Loucy (cell line): ENCODE data around the gene LARP4B.

Experiments
- H2AFZ ChIP-seq: fragments of 200-600 bp; sonication (generic); 2 replicates; pipeline ENCODE4 v1.6.0; 2016; ENCODE audit warnings: antibody characterized with exemption, mild to moderate bottlenecking, low read length, moderate library complexity
- H3F3A ChIP-seq: fragments of 200-600 bp; 2 replicates; pipeline ENCODE4 v1.6.0; 2016; ENCODE audit warnings: antibody characterized with exemption, low read depth, mild to moderate bottlenecking
- H3K27me3 ChIP-seq: fragments of 200-600 bp; sonication (generic); 2 replicates; pipeline ENCODE4 v1.6.1; 2014; ENCODE audit warnings: low read length, mild to moderate bottlenecking; ENCODE audit not compliant: insufficient read depth, poor library complexity, severe bottlenecking
- H3K36me3 ChIP-seq: fragments of 200-600 bp; sonication (generic); 2 replicates; pipeline ENCODE4 v1.6.1; 2016; ENCODE audit warnings: low read length; ENCODE audit not compliant: insufficient read depth
- H3K4me1 ChIP-seq: fragments of 200-600 bp; sonication (generic); 2 replicates; pipeline ENCODE4 v1.5.1; 2014; ENCODE audit warnings: low read length, mild to moderate bottlenecking; ENCODE audit not compliant: insufficient read depth, poor library complexity, severe bottlenecking
- H3K4me2 ChIP-seq: fragments of 200-600 bp; sonication (generic); 2 replicates; pipeline ENCODE4 v1.6.0; 2014; ENCODE audit warnings: antibody characterized with exemption, low read length, low read depth, mild to moderate bottlenecking; ENCODE audit not compliant: poor library complexity, severe bottlenecking
- H3K4me3 ChIP-seq: fragments of 200-600 bp; sonication (generic); 2 replicates; pipeline ENCODE4 v1.5.1; 2014; ENCODE audit warnings: low read length, mild to moderate bottlenecking, mixed read lengths; ENCODE audit not compliant: poor library complexity, severe bottlenecking
- H3K79me2 ChIP-seq: fragments of 200-600 bp; sonication (generic); 2 replicates; pipeline ENCODE4 v1.6.1; 2014; ENCODE audit warnings: low read length; ENCODE audit not compliant: insufficient read depth
- H3K9ac ChIP-seq: fragments of 200-600 bp; sonication (generic); 2 replicates; pipeline ENCODE4 v1.6.0; 2014; ENCODE audit warnings: mild to moderate bottlenecking, low read depth, low read length, moderate library complexity; ENCODE audit not compliant: poor library complexity, severe bottlenecking
- H3K9me2 ChIP-seq: fragments of 200-600 bp; sonication (generic); replicated peaks from 2 replicates; pipeline ENCODE4 v1.6.1; 2016; ENCODE audit warnings: low read depth, low read length, mixed read lengths
- H3K9me3 ChIP-seq: fragments of 200-600 bp; sonication (generic); 2 replicates; pipeline ENCODE4 v1.6.1; 2014; ENCODE audit warnings: mild to moderate bottlenecking, antibody characterized with exemption, low read length, low read depth; ENCODE audit not compliant: insufficient read depth
- H4K20me1 ChIP-seq: fragments of 200-600 bp; sonication (generic); 2 replicates; pipeline ENCODE4 v1.6.0; 2014; ENCODE audit warnings: antibody characterized with exemption, low read length, mild to moderate bottlenecking; ENCODE audit not compliant: insufficient read depth, poor library complexity, severe bottlenecking
- EZH2phosphoT487 ChIP-seq: fragments of 200-600 bp; IDR thresholded peaks from 2 replicates; pipeline ENCODE4 v1.6.1; 2018; ENCODE audit warnings: antibody characterized with exemption, mild to moderate bottlenecking, moderate library complexity, borderline replicate concordance
- TF ChIP-seq, protein P1 (sequence below): fragments of 200-600 bp; sonication (generic); conservative IDR thresholded peaks from 2 replicates; pipeline ENCODE4 v1.5.1; 2014; ENCODE audit warnings: mild to moderate bottlenecking, antibody characterized with exemption, low read length

LARP4B gene

DNA sequence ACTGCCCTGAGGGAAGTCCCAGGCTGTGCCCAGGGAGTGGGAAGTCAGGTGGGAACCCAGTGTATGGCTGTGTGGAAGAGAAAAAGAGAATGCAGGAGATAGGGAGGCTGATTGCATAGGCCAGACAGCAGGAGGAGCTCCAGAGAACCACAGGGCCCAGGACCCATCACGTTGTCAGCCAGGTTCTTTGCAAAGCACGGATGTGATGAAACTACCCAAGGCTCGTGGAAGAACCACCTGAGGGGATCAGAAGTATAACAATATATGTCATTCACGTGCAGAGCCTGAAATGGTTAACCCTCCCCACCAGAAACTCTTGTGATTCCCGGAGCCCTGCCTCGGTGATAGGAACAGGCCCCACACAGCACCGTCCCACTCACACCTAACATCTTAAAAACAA, 83.6 kb downstream of the LARP4B start:
- peaks cover 17% of the 10 kb centered on the region for H3K4me1 ChIP-seq
- no peak overlapping the region for H3K9ac ChIP-seq
- H3F3A ChIP-seq = no peaks in the 10 kb centered on the region
- H3K36me3 ChIP-seq = peaks cover 59% of the 10 kb centered on the region; the same call in 1 of the 2 replicates
- H3K79me2 ChIP-seq = peaks cover 69% of the 10 kb centered on the region; the same call in 1 of the 2 replicates
- H3K9me2 ChIP-seq = no peaks in the 10 kb centered on the region
- H4K20me1 ChIP-seq = peaks cover 3% of the 10 kb centered on the region
- no peaks in the 10 kb centered on the region for H3K27me3 ChIP-seq
- peaks cover 12% of the 10 kb centered on the region; the same call in 1 of the 2 replicates for H3K9me3 ChIP-seq
- H3K4me3 ChIP-seq = no peak overlapping the region
- no peak for TF ChIP-seq EZH2phosphoT487
- TF ChIP-seq, protein P1, sequence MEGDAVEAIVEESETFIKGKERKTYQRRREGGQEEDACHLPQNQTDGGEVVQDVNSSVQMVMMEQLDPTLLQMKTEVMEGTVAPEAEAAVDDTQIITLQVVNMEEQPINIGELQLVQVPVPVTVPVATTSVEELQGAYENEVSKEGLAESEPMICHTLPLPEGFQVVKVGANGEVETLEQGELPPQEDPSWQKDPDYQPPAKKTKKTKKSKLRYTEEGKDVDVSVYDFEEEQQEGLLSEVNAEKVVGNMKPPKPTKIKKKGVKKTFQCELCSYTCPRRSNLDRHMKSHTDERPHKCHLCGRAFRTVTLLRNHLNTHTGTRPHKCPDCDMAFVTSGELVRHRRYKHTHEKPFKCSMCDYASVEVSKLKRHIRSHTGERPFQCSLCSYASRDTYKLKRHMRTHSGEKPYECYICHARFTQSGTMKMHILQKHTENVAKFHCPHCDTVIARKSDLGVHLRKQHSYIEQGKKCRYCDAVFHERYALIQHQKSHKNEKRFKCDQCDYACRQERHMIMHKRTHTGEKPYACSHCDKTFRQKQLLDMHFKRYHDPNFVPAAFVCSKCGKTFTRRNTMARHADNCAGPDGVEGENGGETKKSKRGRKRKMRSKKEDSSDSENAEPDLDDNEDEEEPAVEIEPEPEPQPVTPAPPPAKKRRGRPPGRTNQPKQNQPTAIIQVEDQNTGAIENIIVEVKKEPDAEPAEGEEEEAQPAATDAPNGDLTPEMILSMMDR = peak; percentile 27; the same call in 1 of the 2 replicates
- H3K4me2 ChIP-seq = no peak overlapping the region
- H2AFZ ChIP-seq = no peak overlapping the region

DNA sequence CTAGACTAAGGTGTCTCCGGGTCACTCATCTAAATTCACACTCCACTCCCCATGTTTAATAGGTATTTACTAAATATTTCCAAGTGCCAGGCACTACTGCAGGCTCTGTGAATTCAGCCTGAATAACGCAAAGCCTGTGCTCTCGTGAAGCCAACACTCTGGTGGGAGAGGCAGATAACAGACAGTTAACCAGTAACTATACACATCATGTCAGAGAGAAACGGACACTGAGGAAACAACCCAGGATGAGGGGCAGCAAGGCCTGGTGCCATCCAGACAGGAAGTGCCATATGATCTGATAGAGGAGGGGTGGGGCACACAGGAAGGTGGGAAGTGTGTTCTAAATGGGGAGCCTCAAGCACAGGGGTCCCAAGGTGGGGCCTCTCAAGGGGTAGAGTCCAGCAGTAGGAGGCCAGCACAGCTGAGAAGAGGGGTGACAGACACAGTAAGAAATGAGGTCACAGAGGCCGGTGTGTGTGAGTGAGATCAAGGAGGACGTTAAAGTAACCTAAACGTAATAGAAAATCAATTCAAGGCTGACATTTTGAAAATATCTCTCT, 85.3 kb downstream of the LARP4B start:
- peaks cover 3% of the 10 kb centered on the region for H4K20me1 ChIP-seq
- H3K36me3 ChIP-seq = peaks cover 60% of the 10 kb centered on the region; the same call in 1 of the 2 replicates
- peak overlapping the region; percentile 35 for H3K4me2 ChIP-seq
- H3K79me2 ChIP-seq = peaks cover 59% of the 10 kb centered on the region; the same call in 1 of the 2 replicates
- no peak overlapping the region for H3K9ac ChIP-seq
- H3K27me3 ChIP-seq = no peaks in the 10 kb centered on the region
- H3K4me1 ChIP-seq = peaks cover 21% of the 10 kb centered on the region
- peaks cover 12% of the 10 kb centered on the region; the same call in 1 of the 2 replicates for H3K9me3 ChIP-seq
- no peak overlapping the region for H3K4me3 ChIP-seq
- H3K9me2 ChIP-seq = no peaks in the 10 kb centered on the region
- no peak overlapping the region for H2AFZ ChIP-seq
- H3F3A ChIP-seq = no peaks in the 10 kb centered on the region
- TF ChIP-seq EZH2phosphoT487 = no peak
- TF ChIP-seq, protein P1 = no peak

DNA sequence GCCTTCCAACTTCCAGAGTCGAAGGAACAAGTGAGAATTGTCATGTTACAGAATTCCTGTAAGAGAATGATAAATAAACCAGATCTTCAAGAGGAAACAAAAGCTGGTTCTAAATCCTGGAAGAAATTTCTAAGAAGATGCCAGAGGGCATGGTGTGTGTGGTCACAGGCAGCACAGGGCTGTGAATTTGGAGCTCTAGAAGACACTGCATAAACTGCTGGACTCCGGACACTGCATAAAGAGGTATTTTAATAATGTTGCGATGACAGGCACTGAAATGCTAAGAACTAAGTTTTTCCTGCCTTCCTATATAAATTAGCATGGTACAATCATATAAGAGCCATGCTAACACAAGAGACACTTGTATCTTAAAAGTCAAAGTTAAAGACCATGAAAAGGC, 86.0 kb downstream of the LARP4B start:
- H3K4me1 ChIP-seq = peaks cover 21% of the 10 kb centered on the region
- no peaks in the 10 kb centered on the region for H3K27me3 ChIP-seq
- peaks cover 58% of the 10 kb centered on the region; the same call in 1 of the 2 replicates for H3K79me2 ChIP-seq
- TF ChIP-seq EZH2phosphoT487 = no peak
- TF ChIP-seq, protein P1 = no peak
- H4K20me1 ChIP-seq = peaks cover 3% of the 10 kb centered on the region
- H3K9ac ChIP-seq = no peak overlapping the region
- peaks cover 60% of the 10 kb centered on the region; the same call in 1 of the 2 replicates for H3K36me3 ChIP-seq
- H2AFZ ChIP-seq = no peak overlapping the region
- no peaks in the 10 kb centered on the region for H3F3A ChIP-seq
- no peaks in the 10 kb centered on the region for H3K9me2 ChIP-seq
- H3K4me3 ChIP-seq = no peak overlapping the region
- peaks cover 8% of the 10 kb centered on the region; the same call in 1 of the 2 replicates for H3K9me3 ChIP-seq
- H3K4me2 ChIP-seq = peak overlapping the region; percentile 35
